K562 (cell line): ENCODE data around the gene PPM1E. TPM values are rescaled to one million over a fixed set of nuclear protein-coding genes. Genes with fewer than 3 reads are reported as not detected.

Experiments used
- ATAC-seq: fragments of 200-7000 bp; cut with Tn5 transposase; 3 replicates; pipeline ENCODE4 v1.9.1; 2020; ENCODE audit warnings: moderate library complexity
- BruUV-seq: library from RNA; stranded (reverse); fragments of 400-500 nt; replicated peaks from 2 replicates; lab custom pipeline; 2021; lab: Mats Ljungman, UMichigan
- CTCF ChIA-PET: fragments of 300-600 bp; formaldehyde crosslinking; extraction: SDS; loops from one replicate; lab custom pipeline; 2021; ENCODE audit warnings: low intra/inter-chr PET ratio; lab: Yijun Ruan, JAX
- POLR2A ChIA-PET: fragments of 300-600, 350-650 bp; sonication (Branson Sonifier 250); formaldehyde crosslinking; extraction: SDS; loops from one replicate; lab custom pipeline; 2021; ENCODE audit warnings: antibody characterized with exemption, inconsistent platforms; lab: Yijun Ruan, JAX
- DNase-seq, 4 experiments: peaks; one replicate each; pipeline versions ENCODE4 v3.0.0 to v3.0.0-alpha.2; 2011 to 2018; ENCODE audit warnings: low spot score in 3 of 4, mixed read lengths in 3 of 4; ENCODE audit errors: extremely low read depth in 1 of 4
- FAIRE-seq: peaks from 2 replicates; lab custom pipeline; 2011; peaks lifted over from hg19 to GRCh38; lab: Jason Lieb, UNC
- H2AFZ ChIP-seq: 2 replicates; pipeline ENCODE4 v1.6.0; 2011; ENCODE audit warnings: low read depth, low read length, control low read depth, inconsistent platforms
- H3K27ac ChIP-seq: fragments of 200-600 bp; 3 replicates; pipeline ENCODE4 v1.8.0; 2011; ENCODE audit warnings: low read depth, mild to moderate bottlenecking, control low read depth, inconsistent platforms, low read length, moderate library complexity, mixed read lengths; ENCODE audit errors: extremely low read depth
- H3K27me3 ChIP-seq, 2 experiments: fragments of 300-600 bp in 1 of 2; 2 replicates in 1 of 2; 3 replicates in 1 of 2; pipeline versions ENCODE4 v1.6.0 to v1.8.0; 2011; ENCODE audit warnings: inconsistent platforms in 2 of 2, low read length in 2 of 2, mild to moderate bottlenecking in 1 of 2, mixed read lengths in 1 of 2, moderate library complexity in 1 of 2; ENCODE audit not compliant: control insufficient read depth in 2 of 2, insufficient read depth in 2 of 2
- H3K36me3 ChIP-seq: fragments of 300-600 bp; 3 replicates; pipeline ENCODE4 v1.8.0; 2011; ENCODE audit warnings: mild to moderate bottlenecking, low read length, inconsistent platforms; ENCODE audit not compliant: control insufficient read depth, insufficient read depth
- H3K4me1 ChIP-seq, 2 experiments: fragments of 200-600 bp in 1 of 2; replicated peaks in 1 of 2; 2 replicates in 1 of 2; 3 replicates in 1 of 2; pipeline versions ENCODE4 v1.5.1 to v1.8.0; 2011; ENCODE audit warnings: inconsistent platforms in 2 of 2, low read length in 2 of 2, mild to moderate bottlenecking in 1 of 2, mixed read lengths in 1 of 2, moderate library complexity in 1 of 2; ENCODE audit not compliant: control insufficient read depth in 2 of 2, insufficient read depth in 2 of 2
- H3K4me2 ChIP-seq: 2 replicates; pipeline ENCODE4 v1.6.1; 2011; ENCODE audit warnings: low read length, control low read depth, inconsistent platforms, mixed read lengths; ENCODE audit not compliant: insufficient read depth
- H3K4me3 ChIP-seq: fragments of 200-600 bp; sonication (generic), shearing (Covaris generic); 2 replicates; pipeline ENCODE4 v1.5.1; 2016; ENCODE audit warnings: control low read depth, inconsistent platforms
- H3K79me2 ChIP-seq: fragments of 200-600 bp; 3 replicates; pipeline ENCODE4 v1.8.0; 2011; ENCODE audit warnings: low read length, inconsistent platforms; ENCODE audit not compliant: control insufficient read depth, insufficient read depth
- H3K9ac ChIP-seq, 2 experiments: 2 replicates each; pipeline versions ENCODE4 v1.6.0 to v1.6.1; 2011; ENCODE audit warnings: low read depth in 2 of 2, low read length in 2 of 2, control low read depth in 1 of 2, inconsistent platforms in 1 of 2, mild to moderate bottlenecking in 1 of 2, mixed read lengths in 1 of 2; ENCODE audit not compliant: insufficient read depth in 1 of 2
- H3K9me1 ChIP-seq: one replicate; pipeline ENCODE4 v1.6.0; 2011; ENCODE audit warnings: inconsistent platforms, mild to moderate bottlenecking, low read length, moderate library complexity; ENCODE audit not compliant: control insufficient read depth, insufficient read depth
- H3K9me3 ChIP-seq: replicated peaks from 2 replicates; pipeline ENCODE4 v1.5.1; 2011; ENCODE audit warnings: low read depth, low read length, inconsistent platforms; ENCODE audit not compliant: control insufficient read depth, insufficient read depth
- H4K20me1 ChIP-seq: replicated peaks from 2 replicates; pipeline ENCODE4 v1.6.1; 2011; ENCODE audit warnings: low read length, inconsistent platforms, mixed read lengths; ENCODE audit not compliant: control insufficient read depth, insufficient read depth
- RERE ChIP-seq: sonication (generic); formaldehyde crosslinking; IDR thresholded peaks from 2 replicates; pipeline ENCODE4 v1.8.0; 2023; ENCODE audit warnings: missing genetic modification reagents, mild to moderate bottlenecking, borderline replicate concordance
- ZBTB11 ChIP-seq, 3 experiments: fragments of 200-800 bp in 1 of 3; fragments of 250-450 bp in 1 of 3; fragments of 450-650 bp in 1 of 3; sonication (Bioruptor Pico) in 1 of 3; sonication (Bioruptor generic) in 1 of 3; formaldehyde crosslinking in 1 of 3; IDR thresholded peaks; 2 replicates each; pipeline versions ENCODE4 v1.6.1 to v1.8.0; 2016 to 2022; ENCODE audit warnings: mild to moderate bottlenecking in 2 of 3, missing genetic modification characterization in 2 of 3, missing compliant biosample characterization in 1 of 3, moderate library complexity in 1 of 3
- WGBS: fragments of 100-300 bp; shearing (Covaris generic); methylation state at CpG from one replicate; pipeline ENCODE4 v1.1.6; 2016; ENCODE audit warnings: low coverage, mixed read lengths; ENCODE audit not compliant: insufficient coverage; ENCODE audit errors: missing lambda C conversion rate; 5-methylcytosine and 5-hydroxymethylcytosine counted together
- in situ Hi-C: fragments of 300-500 bp; cut with MboI; formaldehyde crosslinking; loops from 4 replicates; pipeline ENCODE4 v1.15.0; 2018; ENCODE audit warnings: inconsistent platforms, mixed read lengths
- intact Hi-C: fragments of 100-400 bp; cut with micrococcal nuclease; formaldehyde crosslinking; loops from 2 replicates; pipeline ENCODE4 v1.14.2; 2022
- polyA plus RNA-seq, 8 experiments: library from polyadenylated mRNA; depleted of rRNA in 4 of 8; stranded (reverse) in 5 of 8; unstranded in 3 of 8; fragments of >200 nt; fragmentation: Nextera tagmentation in 2 of 8; fragmentation: Illumina TruSeq in 1 of 8; extraction: Ambion mirVana in 2 of 8; extraction: Trizol in 1 of 8; gene quantifications; 2 replicates each; pipeline versions ENCODE4 v1.2.1 to v1.2.3, GENCODE V29; 2011 to 2014; ENCODE audit warnings: inconsistent platforms in 1 of 8, missing spikeins in 1 of 8
- total RNA-seq, 7 experiments: library from RNA; depleted of rRNA in 6 of 7; stranded (reverse); fragments of >200 nt in 6 of 7; fragmentation: Illumina TruSeq in 2 of 7; extraction: Trizol in 2 of 7; gene quantifications; 2 replicates each; pipeline versions ENCODE4 v1.2.1 to v1.2.3, GENCODE V29; 2011 to 2021; ENCODE audit warnings: low replicate concordance in 1 of 7

Gene PPM1E
- total and polyA plus RNA-seq, 9 of the 15 experiments (the other 6 are each of a cell fraction or from before 2014, with no cell fraction given): 1.0 to 5.7 (median 4.7) TPM

GRCh38 chr17:58809564-58809936 lies 53.9 kb downstream of the PPM1E start:
- no peaks in the 10 kb centered on the region for H3K79me2 ChIP-seq
- no peaks in the 10 kb centered on the region for H3K9me3 ChIP-seq
- H3K4me1 ChIP-seq: no peaks in the 10 kb centered on the region
- no peaks in the 10 kb centered on the region for H3K27me3 ChIP-seq
- no peak overlapping the region for H3K27ac ChIP-seq
- TF ChIP-seq RERE (CRISPR knock-in tag) (no peak), ZBTB11 (CRISPR knock-in tag; IDR thresholded peaks at IDR 0.05) (peak in 1 of 3 experiments; percentile 46; a peak in 1 of 6 replicates)
- ATAC-seq (no peak), DNase-seq (no peak), FAIRE-seq (no peak)
- H4K20me1 ChIP-seq: no peaks in the 10 kb centered on the region
- no TSS peak for BruUV-seq
- intact Hi-C loops: no loop called here
- no peaks in the 10 kb centered on the region for H3K9me1 ChIP-seq
- CTCF ChIA-PET: no interaction called here
- no peak overlapping the region for H3K4me2 ChIP-seq
- H3K36me3 ChIP-seq: no peaks in the 10 kb centered on the region
- no peak overlapping the region for H2AFZ ChIP-seq
- in situ Hi-C loops: no loop called here
- WGBS: 63% methylated on average over 1 of the region's 1 CpG
- POLR2A ChIA-PET: interaction anchor here (0.7 kb wide), 1 partner anchor 1037 kb away, joined by 3 read pairs; no protein-coding TSS in a partner anchor
- H3K4me3 ChIP-seq: no peak overlapping the region
- H3K9ac ChIP-seq: no peak overlapping the region
